ENCODE data around the gene SLC35B3.

DNA sequence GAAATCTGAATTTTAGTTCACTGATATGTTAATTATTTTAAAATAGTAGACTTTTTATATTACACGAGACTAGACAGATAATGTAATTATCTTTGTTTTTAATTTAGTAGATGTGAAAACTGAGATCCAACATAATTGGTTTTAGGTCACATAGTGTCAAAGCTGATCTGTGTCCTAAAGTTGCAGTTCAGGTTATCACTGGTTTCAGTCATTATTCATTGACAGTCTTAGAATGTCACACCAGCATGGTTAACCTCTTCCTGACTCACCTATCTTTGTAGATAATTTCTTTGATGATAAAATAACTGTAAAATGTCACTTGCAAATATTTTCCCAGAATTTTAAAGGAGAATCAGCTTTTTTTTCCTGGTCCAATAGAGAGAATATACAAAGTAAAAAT is 48.3 kb upstream of the SLC35B3 start:
- TF ChIP-seq, protein P1, sequence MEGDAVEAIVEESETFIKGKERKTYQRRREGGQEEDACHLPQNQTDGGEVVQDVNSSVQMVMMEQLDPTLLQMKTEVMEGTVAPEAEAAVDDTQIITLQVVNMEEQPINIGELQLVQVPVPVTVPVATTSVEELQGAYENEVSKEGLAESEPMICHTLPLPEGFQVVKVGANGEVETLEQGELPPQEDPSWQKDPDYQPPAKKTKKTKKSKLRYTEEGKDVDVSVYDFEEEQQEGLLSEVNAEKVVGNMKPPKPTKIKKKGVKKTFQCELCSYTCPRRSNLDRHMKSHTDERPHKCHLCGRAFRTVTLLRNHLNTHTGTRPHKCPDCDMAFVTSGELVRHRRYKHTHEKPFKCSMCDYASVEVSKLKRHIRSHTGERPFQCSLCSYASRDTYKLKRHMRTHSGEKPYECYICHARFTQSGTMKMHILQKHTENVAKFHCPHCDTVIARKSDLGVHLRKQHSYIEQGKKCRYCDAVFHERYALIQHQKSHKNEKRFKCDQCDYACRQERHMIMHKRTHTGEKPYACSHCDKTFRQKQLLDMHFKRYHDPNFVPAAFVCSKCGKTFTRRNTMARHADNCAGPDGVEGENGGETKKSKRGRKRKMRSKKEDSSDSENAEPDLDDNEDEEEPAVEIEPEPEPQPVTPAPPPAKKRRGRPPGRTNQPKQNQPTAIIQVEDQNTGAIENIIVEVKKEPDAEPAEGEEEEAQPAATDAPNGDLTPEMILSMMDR (IDR thresholded peaks at IDR 0.05; ENCODE audit: low read length), result no peak
- TF ChIP-seq EZH2 (IDR thresholded peaks at IDR 0.05; ENCODE audit: borderline replicate concordance, low read length), result no peak

Measured in OCI-LY1 (cell line).